PC-9 (cell line): ENCODE results near the gene SPOCK3. TPM values are rescaled to one million over a fixed set of nuclear protein-coding genes. Genes with fewer than 3 reads are reported as not detected.

Experiments
- BruUV-seq: library from RNA; stranded (reverse); fragments of 400-500 nt; replicated peaks from 2 replicates; lab custom pipeline; 2021; lab: Mats Ljungman, UMichigan
- CTCF ChIA-PET: fragments of 300-600 bp; sonication (Branson Sonifier 250); formaldehyde crosslinking; loops from one replicate; lab custom pipeline; 2022; ENCODE audit warnings: antibody characterized with exemption; lab: Charles Lee
- POLR2A ChIA-PET: fragments of 300-600 bp; sonication (Branson Sonifier 250); formaldehyde crosslinking; loops from one replicate; lab custom pipeline; 2022; ENCODE audit warnings: antibody characterized with exemption; ENCODE audit not compliant: unreplicated experiment; lab: Charles Lee
- DNase-seq, 2 experiments: peaks; one replicate each; pipeline versions ENCODE4 v3.0.0 to v3.0.0-alpha.2; 2015 to 2022; ENCODE audit warnings: mixed read lengths in 1 of 2
- H2AFZ ChIP-seq: fragments of 200-600 bp; sonication (generic); 2 replicates; pipeline ENCODE4 v1.8.1; 2017; ENCODE audit warnings: antibody characterized with exemption
- H3F3A ChIP-seq: fragments of 200-600 bp; sonication (generic); 2 replicates; pipeline ENCODE4 v1.8.1; 2017; ENCODE audit warnings: antibody characterized with exemption, mild to moderate bottlenecking, low read depth; ENCODE audit not compliant: insufficient read depth
- H3K27ac ChIP-seq: fragments of 200-600 bp; sonication (generic); 2 replicates; pipeline ENCODE4 v1.6.1; 2016; ENCODE audit warnings: mixed run types
- H3K27me3 ChIP-seq: fragments of 200-600 bp; sonication (generic); 2 replicates; pipeline ENCODE4 v1.6.1; 2016; ENCODE audit warnings: low read depth, mixed run types; ENCODE audit not compliant: insufficient read depth
- H3K36me3 ChIP-seq: fragments of 200-600 bp; sonication (generic); 2 replicates; pipeline ENCODE4 v1.6.1; 2016; ENCODE audit warnings: low read depth, mixed run types
- H3K4me1 ChIP-seq: fragments of 200-600 bp; sonication (generic); replicated peaks from 2 replicates; pipeline ENCODE4 v1.6.1; 2016; ENCODE audit warnings: mixed run types; ENCODE audit not compliant: insufficient read depth
- H3K4me2 ChIP-seq: fragments of 200-600 bp; sonication (generic); 2 replicates; pipeline ENCODE4 v1.6.1; 2017; ENCODE audit warnings: mixed run types
- H3K4me3 ChIP-seq: fragments of 200-600 bp; sonication (generic); 2 replicates; pipeline ENCODE4 v1.6.1; 2016; ENCODE audit warnings: mixed run types
- H3K79me2 ChIP-seq: fragments of 200-600 bp; sonication (generic); 2 replicates; pipeline ENCODE4 v1.6.1; 2017; ENCODE audit warnings: low read depth, mixed run types
- H3K9me2 ChIP-seq: fragments of 200-600 bp; sonication (generic); 2 replicates; pipeline ENCODE4 v1.8.1; 2017; ENCODE audit warnings: mild to moderate bottlenecking; ENCODE audit not compliant: insufficient read depth
- H3K9me3 ChIP-seq: fragments of 200-600 bp; sonication (generic); 2 replicates; pipeline ENCODE4 v1.8.1; 2016; ENCODE audit warnings: low read depth; ENCODE audit not compliant: insufficient read depth
- H4K20me1 ChIP-seq: fragments of 200-600 bp; sonication (generic); 2 replicates; pipeline ENCODE4 v1.8.1; 2017; ENCODE audit not compliant: insufficient read depth
- EZH2 ChIP-seq: fragments of 200-600 bp; sonication (generic); IDR thresholded peaks from 2 replicates; pipeline ENCODE4 v1.8.0; 2017; ENCODE audit warnings: antibody characterized with exemption, low read depth
- intact Hi-C: fragments of 100-400 bp; cut with micrococcal nuclease; formaldehyde crosslinking; loops from one replicate; pipeline ENCODE4 v1.10.0; 2022; ENCODE audit not compliant: unreplicated experiment
- total RNA-seq: library from RNA; stranded (reverse); gene quantifications from 2 replicates; pipeline ENCODE4 v1.2.3, GENCODE V29; 2021
- TF ChIP-seq, protein P1 (sequence below): fragments of 200-600 bp; sonication (generic); conservative IDR thresholded peaks from 2 replicates; pipeline ENCODE4 v1.6.1; 2017; ENCODE audit warnings: mixed run types, antibody characterized with exemption, mild to moderate bottlenecking, moderate library complexity

The SPOCK3 gene
- total RNA-seq, 1 experiment from 2014 or later = not detected

DNA sequence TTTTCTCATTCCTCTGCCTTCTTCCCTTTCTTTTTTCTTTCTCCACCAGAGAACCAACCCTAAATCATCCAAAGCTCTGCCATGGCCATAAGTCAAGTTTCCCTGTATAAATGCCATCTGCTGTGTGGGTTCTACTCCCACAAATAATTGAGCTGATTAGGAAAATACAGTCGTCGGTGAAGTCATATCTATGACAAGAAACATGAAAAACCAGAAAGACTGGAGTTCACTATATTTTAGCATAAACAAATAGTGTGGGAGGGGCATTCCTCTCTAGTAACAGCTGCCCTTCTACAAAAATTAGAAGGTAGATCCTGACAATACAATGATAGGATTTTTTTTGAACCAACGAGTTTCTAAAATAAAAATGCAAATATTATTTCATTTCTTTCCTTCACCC lies 48.8 kb downstream of the SPOCK3 start:
- Histone ChIP-seq H3K4me1 (no peaks in the 10 kb centered on the region; the same call in 1 of the 2 replicates), H3K9me3 (no peaks in the 10 kb centered on the region), H3K9me2 (no peaks in the 10 kb centered on the region), H3K27ac (no peak overlapping the region), H4K20me1 (no peaks in the 10 kb centered on the region), H2AFZ (no peak overlapping the region), H3K4me3 (no peak overlapping the region), H3F3A (no peaks in the 10 kb centered on the region), H3K36me3 (no peaks in the 10 kb centered on the region), H3K79me2 (no peaks in the 10 kb centered on the region), H3K27me3 (no peaks in the 10 kb centered on the region), H3K4me2 (no peak overlapping the region)
- DNase-seq = no peak
- intact Hi-C loops = no loop called here
- BruUV-seq = no TSS peak
- ChIA-PET POLR2A (no interaction called here), CTCF (no interaction called here)
- TF ChIP-seq, protein P1, sequence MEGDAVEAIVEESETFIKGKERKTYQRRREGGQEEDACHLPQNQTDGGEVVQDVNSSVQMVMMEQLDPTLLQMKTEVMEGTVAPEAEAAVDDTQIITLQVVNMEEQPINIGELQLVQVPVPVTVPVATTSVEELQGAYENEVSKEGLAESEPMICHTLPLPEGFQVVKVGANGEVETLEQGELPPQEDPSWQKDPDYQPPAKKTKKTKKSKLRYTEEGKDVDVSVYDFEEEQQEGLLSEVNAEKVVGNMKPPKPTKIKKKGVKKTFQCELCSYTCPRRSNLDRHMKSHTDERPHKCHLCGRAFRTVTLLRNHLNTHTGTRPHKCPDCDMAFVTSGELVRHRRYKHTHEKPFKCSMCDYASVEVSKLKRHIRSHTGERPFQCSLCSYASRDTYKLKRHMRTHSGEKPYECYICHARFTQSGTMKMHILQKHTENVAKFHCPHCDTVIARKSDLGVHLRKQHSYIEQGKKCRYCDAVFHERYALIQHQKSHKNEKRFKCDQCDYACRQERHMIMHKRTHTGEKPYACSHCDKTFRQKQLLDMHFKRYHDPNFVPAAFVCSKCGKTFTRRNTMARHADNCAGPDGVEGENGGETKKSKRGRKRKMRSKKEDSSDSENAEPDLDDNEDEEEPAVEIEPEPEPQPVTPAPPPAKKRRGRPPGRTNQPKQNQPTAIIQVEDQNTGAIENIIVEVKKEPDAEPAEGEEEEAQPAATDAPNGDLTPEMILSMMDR = no peak
- TF ChIP-seq EZH2 = no peak

DNA sequence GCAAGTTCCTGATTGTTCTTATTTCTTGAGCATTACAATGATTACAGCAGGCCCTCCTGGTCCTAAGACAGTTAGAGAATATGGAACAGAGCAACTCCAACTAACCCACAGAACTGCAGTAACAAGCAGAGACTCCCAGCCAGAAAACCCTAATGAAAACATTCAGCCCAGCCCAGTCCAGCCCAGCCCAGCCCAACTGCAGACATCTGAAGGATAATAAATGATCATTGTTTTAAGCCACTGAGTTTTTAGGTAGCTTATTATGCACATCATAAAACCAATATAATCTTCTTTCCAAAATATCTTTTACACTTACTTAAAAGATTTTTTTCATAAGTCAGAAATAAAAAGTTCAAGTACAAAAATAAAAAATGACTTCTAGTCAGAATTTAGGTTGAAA lies 51.3 kb downstream of the SPOCK3 start:
- H3K9me3 ChIP-seq = no peaks in the 10 kb centered on the region
- BruUV-seq = no TSS peak
- no peaks in the 10 kb centered on the region; the same call in 1 of the 2 replicates for H3K4me1 ChIP-seq
- H2AFZ ChIP-seq = no peak overlapping the region
- H3K4me3 ChIP-seq = no peak overlapping the region
- H3K9me2 ChIP-seq = no peaks in the 10 kb centered on the region
- H4K20me1 ChIP-seq = no peaks in the 10 kb centered on the region
- no peaks in the 10 kb centered on the region for H3F3A ChIP-seq
- no peak for DNase-seq
- no peaks in the 10 kb centered on the region for H3K27me3 ChIP-seq
- H3K36me3 ChIP-seq = no peaks in the 10 kb centered on the region
- POLR2A ChIA-PET = no interaction called here
- intact Hi-C loops = no loop called here
- no peak overlapping the region for H3K4me2 ChIP-seq
- TF ChIP-seq, protein P1 = no peak
- H3K27ac ChIP-seq = no peak overlapping the region
- CTCF ChIA-PET = no interaction called here
- no peaks in the 10 kb centered on the region for H3K79me2 ChIP-seq

DNA sequence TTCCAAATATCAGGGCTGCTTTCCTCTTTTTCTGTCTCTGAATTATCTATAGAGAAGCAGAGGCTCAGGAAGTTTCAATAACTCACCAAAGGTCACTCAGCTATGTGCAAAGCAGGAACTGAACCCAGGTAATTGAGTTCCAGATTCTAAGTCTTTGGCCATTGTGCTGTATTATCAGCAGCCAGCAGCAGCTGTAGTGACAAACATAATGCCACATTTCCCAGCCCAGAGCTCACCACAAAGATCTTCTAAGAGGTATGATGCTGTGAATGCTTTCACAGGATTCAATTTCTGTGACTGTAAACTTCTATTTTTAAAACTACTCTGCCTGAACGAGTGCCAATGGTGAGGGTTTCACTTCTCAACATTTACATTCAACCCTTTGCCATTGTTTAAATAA lies 56.4 kb downstream of the SPOCK3 start:
- no peak for DNase-seq
- Histone ChIP-seq H3K27ac (no peak overlapping the region), H3K27me3 (no peaks in the 10 kb centered on the region), H2AFZ (no peak overlapping the region), H3K79me2 (no peaks in the 10 kb centered on the region), H3K4me1 (no peaks in the 10 kb centered on the region), H3K4me3 (no peak overlapping the region), H3K9me2 (no peaks in the 10 kb centered on the region), H4K20me1 (no peaks in the 10 kb centered on the region), H3K4me2 (no peak overlapping the region), H3F3A (no peaks in the 10 kb centered on the region), H3K36me3 (no peaks in the 10 kb centered on the region), H3K9me3 (no peaks in the 10 kb centered on the region)
- intact Hi-C loops = no loop called here
- ChIA-PET POLR2A (no interaction called here), CTCF (no interaction called here)
- TF ChIP-seq, protein P1 = no peak
- TF ChIP-seq EZH2 = no peak
- BruUV-seq = no TSS peak
